OCI-LY1 (cell line): ENCODE measurements around the gene MYH7.

Experiments
- EZH2 ChIP-seq: fragments of 200-600 bp; sonication (generic), shearing (Covaris generic); IDR thresholded peaks from 2 replicates; pipeline ENCODE4 v1.8.0; 2017; ENCODE audit warnings: borderline replicate concordance, mixed run types, mild to moderate bottlenecking, antibody characterized with exemption, low read length, moderate library complexity, mixed read lengths
- TF ChIP-seq, protein P1 (sequence below): fragments of 200-600 bp; sonication (generic), shearing (Covaris generic); IDR thresholded peaks from 2 replicates; pipeline ENCODE4 v1.5.1; 2017; ENCODE audit warnings: mild to moderate bottlenecking, antibody characterized with exemption, low read length, moderate library complexity, mixed read lengths

DNA sequence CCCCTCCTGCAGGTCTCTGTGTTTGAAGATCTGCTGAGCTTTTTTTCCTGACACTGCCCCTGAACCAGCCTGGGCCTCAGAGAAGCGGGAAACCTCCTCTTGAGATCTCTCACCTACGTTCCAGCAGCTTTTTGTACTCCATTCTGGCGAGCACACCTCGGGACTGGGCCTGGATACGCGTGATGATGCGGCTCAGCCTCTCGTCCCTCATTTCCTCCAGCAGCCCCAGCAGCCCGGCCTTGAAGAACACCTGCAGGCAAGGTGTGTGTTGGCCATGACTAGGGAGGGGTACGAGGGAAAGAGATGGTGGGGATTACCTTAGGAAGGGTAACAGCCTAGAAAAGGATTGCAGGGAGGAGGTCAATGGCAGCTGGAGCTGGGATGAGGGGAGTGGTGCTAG lies 10.3 kb downstream of the MYH7 start:
- TF ChIP-seq, protein P1, sequence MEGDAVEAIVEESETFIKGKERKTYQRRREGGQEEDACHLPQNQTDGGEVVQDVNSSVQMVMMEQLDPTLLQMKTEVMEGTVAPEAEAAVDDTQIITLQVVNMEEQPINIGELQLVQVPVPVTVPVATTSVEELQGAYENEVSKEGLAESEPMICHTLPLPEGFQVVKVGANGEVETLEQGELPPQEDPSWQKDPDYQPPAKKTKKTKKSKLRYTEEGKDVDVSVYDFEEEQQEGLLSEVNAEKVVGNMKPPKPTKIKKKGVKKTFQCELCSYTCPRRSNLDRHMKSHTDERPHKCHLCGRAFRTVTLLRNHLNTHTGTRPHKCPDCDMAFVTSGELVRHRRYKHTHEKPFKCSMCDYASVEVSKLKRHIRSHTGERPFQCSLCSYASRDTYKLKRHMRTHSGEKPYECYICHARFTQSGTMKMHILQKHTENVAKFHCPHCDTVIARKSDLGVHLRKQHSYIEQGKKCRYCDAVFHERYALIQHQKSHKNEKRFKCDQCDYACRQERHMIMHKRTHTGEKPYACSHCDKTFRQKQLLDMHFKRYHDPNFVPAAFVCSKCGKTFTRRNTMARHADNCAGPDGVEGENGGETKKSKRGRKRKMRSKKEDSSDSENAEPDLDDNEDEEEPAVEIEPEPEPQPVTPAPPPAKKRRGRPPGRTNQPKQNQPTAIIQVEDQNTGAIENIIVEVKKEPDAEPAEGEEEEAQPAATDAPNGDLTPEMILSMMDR: no peak
- no peak for TF ChIP-seq EZH2
